ENCODE measurements around the gene UQCRC1.

- TF ChIP-seq EZH2 (IDR thresholded peaks at IDR 0.05; ENCODE audit: borderline replicate concordance) = no peak
- TF ChIP-seq CTCF (IDR thresholded peaks at IDR 0.05; ENCODE audit: poor library complexity) = no peak
- no peak for TF ChIP-seq EZH2phosphoT487 (IDR thresholded peaks at IDR 0.05; ENCODE audit: low read depth, severe bottlenecking, unreplicated experiment)
Observed at GRCh38 chr3:48648188-48648850, 38.9 kb upstream of the UQCRC1 start.
